ENCODE data around the gene ZNF574. TPM values are rescaled to one million over a fixed set of nuclear protein-coding genes. Genes with fewer than 3 reads are reported as not detected.

ZNF574 gene
- total RNA-seq, 1 experiment from 2014 or later = 27.5 TPM

DNA sequence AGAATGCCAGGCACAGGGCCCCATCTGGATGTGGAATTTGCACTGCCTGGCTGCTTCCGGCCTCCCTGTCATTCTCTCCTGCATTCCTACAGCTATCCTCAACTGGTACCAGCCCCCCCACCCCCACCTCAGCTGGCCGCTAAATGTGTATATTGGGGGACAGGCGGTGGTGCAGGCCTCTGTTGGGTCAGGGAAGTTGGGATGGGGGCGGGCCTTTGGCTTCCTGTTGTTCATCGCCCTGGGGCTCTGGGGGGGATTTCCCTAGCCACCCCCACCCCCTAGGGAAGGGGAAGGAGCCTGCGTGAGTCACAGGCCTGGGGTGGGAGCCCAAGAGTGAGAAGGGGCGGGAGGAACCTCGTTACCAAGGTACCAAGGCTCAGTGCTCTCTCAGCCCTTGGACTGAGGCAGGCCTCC lies 45.7 kb downstream of the ZNF574 start:
- TF ChIP-seq, protein P1, sequence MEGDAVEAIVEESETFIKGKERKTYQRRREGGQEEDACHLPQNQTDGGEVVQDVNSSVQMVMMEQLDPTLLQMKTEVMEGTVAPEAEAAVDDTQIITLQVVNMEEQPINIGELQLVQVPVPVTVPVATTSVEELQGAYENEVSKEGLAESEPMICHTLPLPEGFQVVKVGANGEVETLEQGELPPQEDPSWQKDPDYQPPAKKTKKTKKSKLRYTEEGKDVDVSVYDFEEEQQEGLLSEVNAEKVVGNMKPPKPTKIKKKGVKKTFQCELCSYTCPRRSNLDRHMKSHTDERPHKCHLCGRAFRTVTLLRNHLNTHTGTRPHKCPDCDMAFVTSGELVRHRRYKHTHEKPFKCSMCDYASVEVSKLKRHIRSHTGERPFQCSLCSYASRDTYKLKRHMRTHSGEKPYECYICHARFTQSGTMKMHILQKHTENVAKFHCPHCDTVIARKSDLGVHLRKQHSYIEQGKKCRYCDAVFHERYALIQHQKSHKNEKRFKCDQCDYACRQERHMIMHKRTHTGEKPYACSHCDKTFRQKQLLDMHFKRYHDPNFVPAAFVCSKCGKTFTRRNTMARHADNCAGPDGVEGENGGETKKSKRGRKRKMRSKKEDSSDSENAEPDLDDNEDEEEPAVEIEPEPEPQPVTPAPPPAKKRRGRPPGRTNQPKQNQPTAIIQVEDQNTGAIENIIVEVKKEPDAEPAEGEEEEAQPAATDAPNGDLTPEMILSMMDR (conservative IDR thresholded peaks at IDR 0.05; ENCODE audit: low read depth, low read length) = no peak
- TF ChIP-seq EZH2 (IDR thresholded peaks at IDR 0.05; ENCODE audit: borderline replicate concordance, low read depth, low read length, poor library complexity, severe bottlenecking) = no peak
- Histone ChIP-seq H3K9me3 (ENCODE audit: low read depth, low read length, poor library complexity, severe bottlenecking) (no peaks in the 10 kb centered on the region), H3K4me1 (ENCODE audit: insufficient read depth, low read length, poor library complexity, severe bottlenecking) (peaks cover 11% of the 10 kb centered on the region), H3K4me3 (ENCODE audit: low read depth, low read length, poor library complexity, severe bottlenecking) (no peak overlapping the region), H3K36me3 (ENCODE audit: insufficient read depth, low read length, poor library complexity, severe bottlenecking) (no peaks in the 10 kb centered on the region), H3K27ac (ENCODE audit: low read depth, low read length, poor library complexity, severe bottlenecking) (no peak overlapping the region), H3K27me3 (replicated peaks; ENCODE audit: insufficient read depth, low read depth, low read length, poor library complexity) (no peaks in the 10 kb centered on the region)
- intact Hi-C loops (cut with micrococcal nuclease; ENCODE audit: unreplicated experiment) = no loop called here
- DNase-seq (ENCODE audit: low spot score) = peak; percentile 57
- BruUV-seq (replicated peaks) = no TSS peak
- CTCF ChIA-PET = no interaction called here
- POLR2A ChIA-PET (ENCODE audit: low non-redundant PET) = no interaction called here

DNA sequence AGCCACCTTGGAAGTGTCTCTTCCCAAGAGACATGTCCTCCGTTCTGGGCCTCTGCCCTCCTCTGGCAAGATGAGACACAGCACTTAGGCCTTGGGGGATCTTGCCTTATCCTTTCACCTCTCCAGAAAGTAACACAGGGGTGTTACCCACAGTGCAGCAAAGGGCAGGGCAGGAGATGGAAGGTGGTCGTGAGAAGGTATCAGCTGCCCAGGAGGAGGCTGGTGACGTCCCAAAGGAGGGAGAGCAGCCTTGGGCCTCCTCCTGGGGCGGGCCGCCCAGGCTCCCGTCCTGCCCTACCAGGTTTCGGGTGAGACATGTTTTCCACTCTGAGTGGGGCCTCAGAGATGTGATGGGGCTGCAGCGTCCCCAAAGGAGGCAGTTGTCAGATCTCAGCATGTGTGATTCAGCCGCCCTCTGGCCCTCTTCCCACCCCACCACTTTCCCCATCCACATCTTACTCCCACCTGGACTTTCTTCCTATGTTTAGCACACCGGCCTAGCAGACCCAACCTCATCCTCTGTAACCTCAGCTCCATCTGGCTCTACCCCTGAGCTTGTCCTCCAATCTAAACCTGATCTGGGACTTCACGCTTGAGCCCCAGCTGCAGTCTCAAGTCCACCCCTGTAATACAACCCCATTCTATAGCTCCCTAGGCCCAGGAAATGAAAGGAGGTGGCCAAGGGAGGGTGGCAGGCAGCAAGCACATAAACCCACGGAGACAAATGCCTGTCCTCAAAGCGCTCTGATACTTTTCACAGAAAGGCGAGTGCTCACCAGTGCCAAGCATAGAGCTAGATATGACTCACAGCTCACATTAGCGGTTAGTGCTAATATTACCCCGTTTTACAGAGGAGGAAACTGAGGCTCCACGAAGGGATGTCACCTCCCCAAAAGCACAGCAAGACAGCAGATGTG lies 47.0 kb downstream of the ZNF574 start:
- no TSS peak for BruUV-seq (replicated peaks)
- no peak overlapping the region for H3K27ac ChIP-seq (ENCODE audit: low read depth, low read length, poor library complexity, severe bottlenecking)
- H3K9me3 ChIP-seq (ENCODE audit: low read depth, low read length, poor library complexity, severe bottlenecking) = no peaks in the 10 kb centered on the region
- H3K27me3 ChIP-seq (replicated peaks; ENCODE audit: insufficient read depth, low read depth, low read length, poor library complexity) = no peaks in the 10 kb centered on the region
- ChIA-PET CTCF (no interaction called here), POLR2A (ENCODE audit: low non-redundant PET) (interaction anchor here (0.5 kb wide), 1 partner anchor 8 kb away, joined by 3 read pairs; no protein-coding TSS in a partner anchor)
- H3K4me1 ChIP-seq (ENCODE audit: insufficient read depth, low read length, poor library complexity, severe bottlenecking) = peaks cover 11% of the 10 kb centered on the region
- no peaks in the 10 kb centered on the region for H3K36me3 ChIP-seq (ENCODE audit: insufficient read depth, low read length, poor library complexity, severe bottlenecking)
- no peak for DNase-seq (ENCODE audit: low spot score)
- intact Hi-C loops (cut with micrococcal nuclease; ENCODE audit: unreplicated experiment) = no loop called here
- TF ChIP-seq, protein P1 (conservative IDR thresholded peaks at IDR 0.05; ENCODE audit: low read depth, low read length) = no peak
- TF ChIP-seq EZH2 (IDR thresholded peaks at IDR 0.05; ENCODE audit: borderline replicate concordance, low read depth, low read length, poor library complexity, severe bottlenecking) = no peak
- H3K4me3 ChIP-seq (ENCODE audit: low read depth, low read length, poor library complexity, severe bottlenecking) = no peak overlapping the region

DNA sequence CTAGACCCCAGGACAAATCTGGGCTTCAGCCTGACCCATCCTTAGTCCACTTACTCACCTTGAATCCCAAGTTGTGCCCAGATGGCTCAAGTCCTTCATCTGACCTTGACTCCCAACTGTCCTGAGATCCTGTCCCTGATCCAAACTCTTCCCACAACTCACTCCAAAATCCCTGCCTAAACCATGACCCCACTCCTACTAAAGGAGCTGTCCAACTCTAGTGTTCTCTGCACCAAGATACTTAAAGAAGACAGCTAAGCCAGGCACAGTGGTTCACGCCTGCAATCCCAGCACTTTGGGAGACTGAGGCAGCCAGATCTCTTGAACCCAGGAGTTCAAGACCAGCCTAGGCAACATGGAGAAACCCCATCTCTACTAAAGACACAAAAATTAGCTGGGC lies 47.8 kb downstream of the ZNF574 start:
- H3K27ac ChIP-seq (ENCODE audit: low read depth, low read length, poor library complexity, severe bottlenecking) = no peak overlapping the region
- no peaks in the 10 kb centered on the region for H3K27me3 ChIP-seq (replicated peaks; ENCODE audit: insufficient read depth, low read depth, low read length, poor library complexity)
- H3K9me3 ChIP-seq (ENCODE audit: low read depth, low read length, poor library complexity, severe bottlenecking) = no peaks in the 10 kb centered on the region
- ChIA-PET CTCF (no interaction called here), POLR2A (ENCODE audit: low non-redundant PET) (no interaction called here)
- DNase-seq (ENCODE audit: low spot score) = no peak
- no TSS peak for BruUV-seq (replicated peaks)
- intact Hi-C loops (cut with micrococcal nuclease; ENCODE audit: unreplicated experiment) = no loop called here
- TF ChIP-seq, protein P1 (conservative IDR thresholded peaks at IDR 0.05; ENCODE audit: low read depth, low read length) = no peak
- no peak for TF ChIP-seq EZH2 (IDR thresholded peaks at IDR 0.05; ENCODE audit: borderline replicate concordance, low read depth, low read length, poor library complexity, severe bottlenecking)
- H3K36me3 ChIP-seq (ENCODE audit: insufficient read depth, low read length, poor library complexity, severe bottlenecking) = no peaks in the 10 kb centered on the region
- H3K4me3 ChIP-seq (ENCODE audit: low read depth, low read length, poor library complexity, severe bottlenecking) = no peak overlapping the region
- H3K4me1 ChIP-seq (ENCODE audit: insufficient read depth, low read length, poor library complexity, severe bottlenecking) = peaks cover 11% of the 10 kb centered on the region
